ENCODE results near the gene GDPD5.

GRCh38 chr11:75526192-75526541 is 426 bp upstream of the GDPD5 start:
- TF ChIP-seq, protein P1, sequence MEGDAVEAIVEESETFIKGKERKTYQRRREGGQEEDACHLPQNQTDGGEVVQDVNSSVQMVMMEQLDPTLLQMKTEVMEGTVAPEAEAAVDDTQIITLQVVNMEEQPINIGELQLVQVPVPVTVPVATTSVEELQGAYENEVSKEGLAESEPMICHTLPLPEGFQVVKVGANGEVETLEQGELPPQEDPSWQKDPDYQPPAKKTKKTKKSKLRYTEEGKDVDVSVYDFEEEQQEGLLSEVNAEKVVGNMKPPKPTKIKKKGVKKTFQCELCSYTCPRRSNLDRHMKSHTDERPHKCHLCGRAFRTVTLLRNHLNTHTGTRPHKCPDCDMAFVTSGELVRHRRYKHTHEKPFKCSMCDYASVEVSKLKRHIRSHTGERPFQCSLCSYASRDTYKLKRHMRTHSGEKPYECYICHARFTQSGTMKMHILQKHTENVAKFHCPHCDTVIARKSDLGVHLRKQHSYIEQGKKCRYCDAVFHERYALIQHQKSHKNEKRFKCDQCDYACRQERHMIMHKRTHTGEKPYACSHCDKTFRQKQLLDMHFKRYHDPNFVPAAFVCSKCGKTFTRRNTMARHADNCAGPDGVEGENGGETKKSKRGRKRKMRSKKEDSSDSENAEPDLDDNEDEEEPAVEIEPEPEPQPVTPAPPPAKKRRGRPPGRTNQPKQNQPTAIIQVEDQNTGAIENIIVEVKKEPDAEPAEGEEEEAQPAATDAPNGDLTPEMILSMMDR (IDR thresholded peaks at IDR 0.05), result no peak
- no peak for TF ChIP-seq POLR2A (IDR thresholded peaks at IDR 0.05)

All from uterus (tissue), 2 donors.